Measurements from ENCODE around the gene MYL1. TPM values are rescaled to one million over a fixed set of nuclear protein-coding genes. Genes with fewer than 3 reads are reported as not detected.

The MYL1 gene
- polyA plus RNA-seq, 3 donors, result 3.1 TPM; not detected in 2

DNA sequence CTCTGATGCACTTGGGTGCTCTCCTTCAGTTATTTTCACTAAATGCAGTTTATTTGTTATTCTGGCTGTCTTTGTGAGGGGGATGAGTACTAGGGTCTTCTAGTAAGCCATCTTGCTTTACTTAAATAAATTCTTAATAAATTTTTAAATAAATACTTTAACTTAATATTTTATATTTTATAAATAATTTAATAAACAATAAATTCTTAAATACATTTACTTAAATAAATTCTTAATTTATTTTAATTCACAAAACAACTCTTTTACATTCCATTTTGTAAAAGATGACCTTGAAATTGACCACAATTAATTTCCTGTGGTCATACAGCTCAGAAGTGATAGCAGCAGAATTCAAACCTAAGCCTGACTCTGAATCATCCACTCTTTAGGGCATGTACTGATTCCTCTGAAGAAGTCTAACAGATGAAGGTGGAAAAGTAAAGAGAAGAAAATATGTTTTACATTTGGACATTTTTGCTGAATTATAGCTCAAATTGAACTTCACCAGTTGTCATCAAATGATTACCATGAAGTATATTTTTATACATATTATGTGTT lies 28.8 kb downstream of the MYL1 start:
- DNase-seq (ENCODE audit: extremely low read depth in 1 of 11, low read depth in 9 of 11, low spot score in 4 of 11), result no peak

DNA sequence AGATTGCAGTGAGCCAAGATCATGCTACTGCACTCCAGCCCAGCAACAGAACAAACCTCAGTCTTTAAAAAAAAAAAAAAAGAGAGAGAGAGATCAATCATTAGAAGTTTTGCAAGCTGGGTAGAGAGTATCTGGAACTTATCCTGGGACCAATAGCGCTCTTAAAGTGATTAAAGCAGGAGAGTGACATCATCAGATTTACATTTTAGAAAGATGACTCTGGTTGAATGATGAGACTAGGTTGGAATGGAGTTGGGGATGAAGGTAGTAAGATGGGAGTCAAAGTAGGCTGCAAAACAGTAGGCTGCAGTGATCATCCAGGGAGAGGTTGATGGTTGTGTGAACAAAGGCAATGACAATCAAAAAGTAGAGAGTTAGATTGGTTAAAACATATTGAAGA lies 37.8 kb downstream of the MYL1 start:
- no peak for DNase-seq (ENCODE audit: extremely low read depth in 1 of 11, low read depth in 9 of 11, low spot score in 4 of 11)

DNA sequence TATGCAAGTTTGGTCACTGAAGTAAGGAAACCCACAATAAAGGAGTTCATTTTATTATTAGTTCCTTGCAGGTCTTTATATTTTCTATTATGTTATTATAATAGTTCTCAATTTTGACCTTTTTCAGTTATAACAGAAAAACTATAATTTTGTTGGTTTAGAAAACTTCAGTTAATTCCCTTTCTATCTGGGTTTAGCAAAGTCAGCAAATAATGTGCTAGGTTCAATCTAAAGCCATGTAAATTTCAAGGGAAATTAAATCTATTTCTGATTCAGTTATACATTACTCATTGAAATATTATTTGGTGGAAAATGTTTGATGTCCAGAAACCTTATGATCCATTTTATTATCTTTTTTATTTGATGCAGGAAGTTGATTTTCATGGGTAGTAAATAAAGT lies 43.7 kb downstream of the MYL1 start:
- DNase-seq (ENCODE audit: extremely low read depth in 1 of 11, low read depth in 9 of 11, low spot score in 4 of 11), result no peak

DNA sequence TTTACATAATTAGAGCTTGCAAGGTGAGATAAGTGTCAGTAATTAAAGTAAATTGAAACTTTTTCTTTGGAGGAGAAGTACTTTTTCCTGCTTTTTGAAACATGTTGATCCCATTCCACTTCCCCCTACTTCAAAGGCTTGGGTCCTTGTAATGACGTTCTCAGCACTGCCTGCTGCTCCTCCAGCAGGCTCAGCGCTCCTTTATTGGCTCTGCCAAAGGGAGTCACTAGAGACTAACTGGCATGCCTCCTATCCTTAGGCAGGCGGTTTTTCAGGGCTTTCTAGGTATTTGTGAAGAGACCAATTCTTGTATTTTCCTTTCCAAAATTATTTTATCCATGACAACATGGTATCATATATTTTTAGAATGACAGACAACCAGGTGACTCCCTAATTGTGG lies 45.8 kb downstream of the MYL1 start:
- no peak for DNase-seq (ENCODE audit: extremely low read depth in 1 of 11, low read depth in 9 of 11, low spot score in 4 of 11)

DNA sequence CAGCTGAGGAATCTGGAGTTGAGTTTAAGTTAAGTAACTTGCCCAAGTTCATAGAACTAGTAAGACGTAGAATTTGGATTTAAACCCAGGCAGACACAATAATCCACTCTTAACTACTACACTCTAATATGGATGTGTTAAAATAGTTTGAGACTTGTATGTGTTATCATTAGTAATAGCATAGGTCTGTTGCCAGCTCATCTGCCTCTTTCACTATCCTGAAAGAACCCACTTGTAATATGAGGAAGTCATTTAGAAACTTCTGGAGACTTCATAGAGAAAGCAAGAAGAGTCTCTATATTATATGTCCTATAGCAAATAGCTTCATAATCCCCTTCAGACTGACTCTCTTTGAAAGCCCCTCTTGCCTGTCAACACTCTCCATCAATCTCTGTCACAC lies 46.7 kb downstream of the MYL1 start:
- no peak for DNase-seq (ENCODE audit: extremely low read depth in 1 of 11, low read depth in 9 of 11, low spot score in 4 of 11)

DNA sequence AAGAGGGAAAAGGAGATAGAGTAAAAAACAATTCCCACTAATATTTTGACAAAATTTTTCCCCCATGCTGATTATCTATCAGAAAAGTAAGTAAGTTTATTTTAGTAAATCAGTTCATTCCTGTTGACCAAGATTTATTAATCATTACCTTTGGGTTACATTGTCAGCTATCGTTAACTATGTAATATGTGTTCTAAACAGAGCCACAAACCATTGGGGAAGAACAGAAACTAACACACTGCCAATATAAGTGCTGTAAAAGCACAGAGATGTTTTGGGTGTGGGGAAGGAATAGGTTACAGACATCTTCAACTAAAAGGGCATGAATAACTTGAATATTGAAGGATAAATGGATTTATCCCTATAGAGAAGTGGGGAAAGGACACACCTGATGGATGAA lies 47.3 kb downstream of the MYL1 start:
- no peak for DNase-seq (ENCODE audit: extremely low read depth in 1 of 11, low read depth in 9 of 11, low spot score in 4 of 11)

DNA sequence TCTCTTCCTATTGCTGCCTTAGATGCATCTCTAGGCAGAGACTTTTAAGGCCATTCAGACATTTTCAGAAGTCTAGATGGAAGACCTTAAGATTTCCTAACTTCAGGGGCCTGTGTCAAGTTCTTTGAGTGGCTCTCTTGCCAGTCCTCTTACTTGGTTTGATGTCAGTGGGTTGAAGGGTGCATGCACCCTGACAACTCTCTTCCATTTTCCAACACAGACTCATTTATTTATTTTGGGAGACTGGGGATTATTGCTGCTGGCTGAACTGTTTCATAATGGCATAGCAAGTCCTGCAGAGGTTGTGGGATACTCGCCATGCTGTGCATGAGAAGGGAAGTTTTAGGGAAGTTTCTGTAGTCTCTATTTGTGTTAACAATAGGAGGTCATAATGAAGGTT lies 50.7 kb downstream of the MYL1 start:
- DNase-seq (ENCODE audit: extremely low read depth in 1 of 11, low read depth in 9 of 11, low spot score in 4 of 11), result no peak

DNA sequence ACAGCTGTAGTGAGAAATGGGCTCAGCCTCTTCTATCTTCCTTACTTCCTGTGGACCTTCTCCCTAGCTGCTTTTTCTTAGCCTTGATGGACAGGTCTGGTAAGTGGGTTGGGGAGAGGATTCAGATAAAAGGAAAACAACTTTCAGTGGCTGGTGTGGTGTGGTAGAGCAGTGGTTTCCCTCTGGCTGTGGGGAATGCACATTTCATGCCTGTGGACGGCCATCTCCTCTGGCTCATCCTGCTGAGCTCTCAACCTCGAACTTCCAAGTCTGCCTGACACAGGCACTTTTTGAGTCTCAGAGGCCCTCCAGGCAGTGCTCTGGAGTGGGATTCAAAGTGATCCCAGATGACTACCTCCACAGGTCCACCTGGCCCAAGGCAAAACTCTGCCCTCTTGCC lies 51.1 kb downstream of the MYL1 start:
- no peak for DNase-seq (ENCODE audit: extremely low read depth in 1 of 11, low read depth in 9 of 11, low spot score in 4 of 11)

DNA sequence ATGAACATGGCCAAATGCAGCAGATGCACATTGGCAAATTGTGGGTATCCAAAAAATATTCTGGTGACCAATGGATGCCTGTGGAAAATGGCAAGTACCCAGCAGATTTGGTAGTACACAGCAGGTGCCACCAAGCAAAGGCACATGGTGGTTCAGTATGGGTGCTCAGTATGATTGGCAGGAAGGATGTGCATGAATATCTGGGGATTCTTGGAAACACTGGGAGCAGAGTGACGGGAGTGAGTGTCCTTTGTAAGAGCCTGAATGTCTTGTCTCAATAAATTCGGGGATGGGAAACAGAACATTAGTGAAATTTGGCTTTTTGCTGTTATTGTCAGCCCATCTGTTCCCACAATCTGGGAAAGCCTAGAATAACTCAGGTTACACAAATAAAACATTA lies 52.9 kb downstream of the MYL1 start:
- DNase-seq (ENCODE audit: extremely low read depth in 1 of 11, low read depth in 9 of 11, low spot score in 4 of 11), result no peak

DNA sequence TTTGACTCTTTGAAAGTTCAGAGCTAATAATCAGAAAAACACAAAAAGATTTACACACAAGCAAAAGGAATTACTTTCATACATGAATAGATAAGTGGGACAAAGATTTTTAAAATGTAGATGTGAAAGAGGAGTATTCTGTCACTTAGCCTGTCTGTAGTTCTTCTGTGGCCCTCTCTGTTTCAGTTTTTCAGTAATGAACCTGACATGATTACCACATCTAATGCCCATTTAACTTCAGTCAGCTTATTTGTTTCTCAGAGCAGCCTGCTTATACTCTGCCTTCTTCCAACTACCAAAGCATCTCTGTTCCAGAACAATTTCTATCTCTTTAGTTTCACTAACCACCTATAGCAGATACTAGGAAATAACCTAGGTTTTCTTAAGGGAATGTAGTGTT lies 55.3 kb downstream of the MYL1 start:
- no peak for DNase-seq (ENCODE audit: extremely low read depth in 1 of 11, low read depth in 9 of 11, low spot score in 4 of 11)

DNA sequence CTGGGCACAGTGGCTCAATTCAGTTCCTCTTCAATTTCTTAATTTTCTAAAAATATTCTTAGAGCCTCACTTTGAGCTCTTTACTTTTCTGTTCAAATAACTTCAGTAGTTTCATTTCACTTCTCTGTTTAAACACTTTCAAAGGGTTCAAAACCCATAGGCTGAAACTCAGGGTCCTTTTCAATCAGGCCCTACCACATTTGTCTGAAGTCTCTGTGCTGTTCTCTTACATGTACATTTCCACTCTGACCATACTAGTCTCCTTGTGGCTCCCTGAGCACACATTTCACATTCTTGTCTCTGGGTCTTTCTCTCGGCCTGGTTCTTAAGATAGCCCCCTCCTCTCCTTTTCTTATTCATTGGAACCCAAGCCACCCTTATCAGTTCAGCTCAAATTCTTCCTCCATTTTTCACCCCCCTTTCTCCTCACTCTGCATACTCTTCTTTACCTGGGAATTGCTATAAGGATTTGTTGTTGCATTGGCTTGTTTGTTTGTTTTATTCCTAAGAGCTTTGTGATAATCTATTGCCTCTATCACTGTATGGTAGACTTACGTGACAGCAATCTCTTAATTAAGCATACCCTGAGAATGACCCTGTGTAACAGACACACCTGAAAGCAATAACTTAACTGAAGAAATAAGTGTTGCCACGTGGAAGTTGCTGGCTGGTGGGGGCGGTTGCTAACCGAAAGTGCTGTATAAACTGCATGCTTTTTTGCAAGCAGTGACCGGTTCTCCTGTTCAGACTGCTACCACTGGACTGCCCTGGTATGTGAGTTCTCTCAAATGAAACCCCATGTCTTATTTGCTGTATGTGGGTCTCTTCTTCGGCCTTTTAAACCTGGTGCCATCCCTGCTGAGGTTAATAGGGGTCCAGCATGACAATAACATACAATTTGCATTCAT lies 62.0 kb downstream of the MYL1 start:
- no peak for DNase-seq (ENCODE audit: extremely low read depth in 1 of 11, low read depth in 9 of 11, low spot score in 4 of 11)

DNA sequence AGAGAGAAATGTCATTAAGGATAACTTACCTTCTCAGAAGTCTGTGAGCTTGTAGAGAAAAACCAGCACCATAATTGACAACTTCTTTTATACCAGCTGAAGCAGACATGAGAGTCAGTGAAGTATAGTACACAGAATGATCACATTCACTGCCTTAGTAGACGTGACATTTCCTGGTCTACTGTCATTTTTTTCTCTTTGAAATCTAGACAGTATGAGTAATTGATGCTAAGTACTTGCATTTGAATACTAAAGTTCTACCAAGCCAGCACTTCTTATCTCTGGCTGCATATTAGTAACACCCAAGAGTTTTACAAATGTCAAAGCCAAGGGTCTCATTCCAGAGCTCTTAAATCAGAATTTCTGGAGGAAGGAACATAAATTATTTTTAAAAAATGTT lies 64.4 kb downstream of the MYL1 start:
- no peak for DNase-seq (ENCODE audit: extremely low read depth in 1 of 11, low read depth in 9 of 11, low spot score in 4 of 11)

Other genes starting within 250 kb of the MYL1 start
- 10 to 100 TPM; 44.7 to 79.0 (median 58.5) TPM for gene KANSL1L, start 143.8 kb downstream of the MYL1 start, polyA plus RNA-seq (ENCODE audit: insufficient read length in 3 of 3)
- gene ACADL, start 89.7 kb downstream of the MYL1 start, polyA plus RNA-seq (ENCODE audit: insufficient read length in 3 of 3), result 10 to 100 TPM; 13.8 to 36.8 (median 22.3) TPM
- 10 to 100 TPM; 71.9 to 83.7 (median 77.6) TPM for gene LANCL1, start 161.6 kb upstream of the MYL1 start, polyA plus RNA-seq (ENCODE audit: insufficient read length in 3 of 3)
- 1 to 10 TPM; 2.4 to 5.4 (median 3.8) TPM for gene CPS1, start 241.4 kb upstream of the MYL1 start, polyA plus RNA-seq (ENCODE audit: insufficient read length in 3 of 3)